Measurements from ENCODE around the gene ABHD11. TPM values are rescaled to one million over a fixed set of nuclear protein-coding genes. Genes with fewer than 3 reads are reported as not detected.
A peak's percentile ranks its signal among the peaks of the same experiment; 100 is the strongest.

ABHD11 gene
- total and polyA plus RNA-seq, 2 experiments from 2014 or later = 18.1 to 20.8 TPM

DNA sequence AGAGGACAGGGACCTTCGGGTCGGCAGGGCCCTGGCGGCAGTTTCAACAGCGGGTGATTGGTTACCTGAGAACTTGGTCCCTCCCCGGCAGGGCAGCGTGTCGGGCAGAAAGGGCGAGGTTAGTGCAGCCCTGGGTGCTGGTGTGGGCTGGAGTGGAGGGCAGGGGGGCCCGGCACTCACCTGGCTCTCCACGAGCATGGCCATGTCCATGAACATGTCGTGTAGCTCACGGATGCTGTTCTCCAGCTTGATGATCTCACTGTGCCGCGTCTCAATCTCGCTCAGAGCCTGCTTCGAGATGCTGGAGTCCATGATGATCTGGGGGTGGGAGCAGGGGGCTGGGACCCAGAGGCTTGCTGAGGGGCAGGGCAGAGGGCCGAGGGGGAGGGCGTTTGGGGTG is 35.9 kb downstream of the ABHD11 start:
- Histone ChIP-seq H3K4me1 (ENCODE audit: insufficient read depth) (no peaks in the 10 kb centered on the region), H3K79me2 (ENCODE audit: insufficient read depth) (peaks cover 12% of the 10 kb centered on the region), H3K4me2 (ENCODE audit: unreplicated experiment) (no peak overlapping the region), H3K4me3 (no peak overlapping the region), H3K36me3 (ENCODE audit: low read depth) (peaks cover 10% of the 10 kb centered on the region; the same call in 1 of the 2 replicates), H3K27ac (no peak overlapping the region), H3K9me3 (ENCODE audit: low read depth) (no peaks in the 10 kb centered on the region), H3K9ac (no peak overlapping the region), H3F3A (ENCODE audit: insufficient read depth) (0 out of 2 replicates have a peak, but pooled peaks cover 6% of the 10 kb centered on the region), H2AFZ (no peak overlapping the region), H3K27me3 (replicated peaks; ENCODE audit: insufficient read depth) (no peaks in the 10 kb centered on the region), H4K20me1 (ENCODE audit: insufficient read depth) (no peaks in the 10 kb centered on the region), H3K9me2 (ENCODE audit: insufficient read depth) (no peaks in the 10 kb centered on the region)
- DNase-seq = no peak
- in situ Hi-C loops (cut with MboI) = no loop called here
- TF ChIP-seq EZH2phosphoT487 (IDR thresholded peaks at IDR 0.05; ENCODE audit: insufficient read depth, low read depth) (no peak), EZH2 (IDR thresholded peaks at IDR 0.05; ENCODE audit: insufficient read depth, poor library complexity, severe bottlenecking) (no peak)
- WGBS, 2 experiments (ENCODE audit: low coverage in 1 of 2, low lambda C conversion rate in 2 of 2, missing lambda C conversion rate in 2 of 2) = 97% methylated on average over 16 to 18 of the region's 18 CpGs

DNA sequence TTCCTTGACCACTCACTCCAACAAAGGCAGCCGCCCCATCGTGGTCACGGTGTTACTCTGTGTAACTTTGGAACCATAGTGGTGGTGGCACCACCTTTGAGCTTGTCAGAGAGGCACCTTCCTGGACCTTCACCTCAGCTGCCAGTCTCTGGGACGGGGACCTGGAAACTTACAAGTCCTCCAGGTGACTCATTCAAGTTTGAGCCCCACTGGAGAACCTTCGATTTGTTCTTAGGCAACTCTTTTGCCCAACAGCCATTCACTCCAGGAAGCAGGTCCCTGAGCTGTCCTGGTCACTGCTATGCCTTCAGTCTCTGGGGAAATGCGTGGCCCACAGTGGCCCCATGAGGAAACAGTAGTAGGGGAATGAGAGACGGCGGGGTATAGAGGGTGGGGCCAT is 36.4 kb downstream of the ABHD11 start:
- Histone ChIP-seq H3K4me3 (no peak overlapping the region), H3K9me3 (ENCODE audit: low read depth) (no peaks in the 10 kb centered on the region), H3K27ac (no peak overlapping the region), H3K4me2 (ENCODE audit: unreplicated experiment) (no peak overlapping the region), H4K20me1 (ENCODE audit: insufficient read depth) (no peaks in the 10 kb centered on the region), H2AFZ (no peak overlapping the region), H3F3A (ENCODE audit: insufficient read depth) (0 out of 2 replicates have a peak, but pooled peaks cover 6% of the 10 kb centered on the region), H3K9me2 (ENCODE audit: insufficient read depth) (no peaks in the 10 kb centered on the region), H3K79me2 (ENCODE audit: insufficient read depth) (peaks cover 7% of the 10 kb centered on the region), H3K27me3 (replicated peaks; ENCODE audit: insufficient read depth) (no peaks in the 10 kb centered on the region), H3K4me1 (ENCODE audit: insufficient read depth) (no peaks in the 10 kb centered on the region), H3K9ac (no peak overlapping the region), H3K36me3 (ENCODE audit: low read depth) (peaks cover 13% of the 10 kb centered on the region; the same call in 1 of the 2 replicates)
- 93 to 94% methylated on average over 8 of the region's 8 CpGs for WGBS, 2 experiments (ENCODE audit: low coverage in 1 of 2, low lambda C conversion rate in 2 of 2, missing lambda C conversion rate in 2 of 2)
- no peak for TF ChIP-seq EZH2phosphoT487 (IDR thresholded peaks at IDR 0.05; ENCODE audit: insufficient read depth, low read depth)
- in situ Hi-C loops (cut with MboI) = no loop called here
- DNase-seq = no peak

DNA sequence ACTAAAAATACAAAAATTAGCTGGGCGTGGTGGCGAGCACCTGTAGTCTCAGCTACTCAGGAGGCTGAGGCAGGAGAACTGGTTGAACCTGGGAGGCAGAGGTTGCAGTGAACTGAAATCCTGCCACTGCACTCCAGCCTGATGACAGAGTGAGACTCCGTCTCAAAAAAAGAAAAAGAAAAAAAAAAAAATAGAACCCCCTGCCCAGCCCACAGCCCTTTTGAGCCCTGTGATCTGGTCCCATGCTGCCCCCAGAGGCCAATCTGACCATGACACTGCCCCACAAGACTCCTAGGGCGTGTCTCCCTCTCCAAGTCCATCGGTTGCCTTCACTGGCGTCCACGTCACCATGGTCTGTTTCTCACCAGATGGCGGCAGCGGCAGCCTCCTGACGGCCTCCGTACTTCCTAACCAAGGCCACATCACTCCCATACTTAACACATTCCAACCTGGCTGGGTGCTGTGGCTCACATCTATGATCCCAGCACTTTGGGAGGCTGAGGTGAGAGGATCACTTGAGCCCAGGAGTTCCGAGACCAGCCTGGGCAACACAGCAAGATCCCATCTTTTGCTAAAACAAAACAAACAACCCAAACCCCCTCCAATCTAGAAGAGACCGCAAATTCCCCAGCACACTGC is 37.1 kb downstream of the ABHD11 start:
- DNase-seq = peak; percentile 60
- 79 to 83% methylated on average over 13 of the region's 13 CpGs for WGBS, 2 experiments (ENCODE audit: low coverage in 1 of 2, low lambda C conversion rate in 2 of 2, missing lambda C conversion rate in 2 of 2)

DNA sequence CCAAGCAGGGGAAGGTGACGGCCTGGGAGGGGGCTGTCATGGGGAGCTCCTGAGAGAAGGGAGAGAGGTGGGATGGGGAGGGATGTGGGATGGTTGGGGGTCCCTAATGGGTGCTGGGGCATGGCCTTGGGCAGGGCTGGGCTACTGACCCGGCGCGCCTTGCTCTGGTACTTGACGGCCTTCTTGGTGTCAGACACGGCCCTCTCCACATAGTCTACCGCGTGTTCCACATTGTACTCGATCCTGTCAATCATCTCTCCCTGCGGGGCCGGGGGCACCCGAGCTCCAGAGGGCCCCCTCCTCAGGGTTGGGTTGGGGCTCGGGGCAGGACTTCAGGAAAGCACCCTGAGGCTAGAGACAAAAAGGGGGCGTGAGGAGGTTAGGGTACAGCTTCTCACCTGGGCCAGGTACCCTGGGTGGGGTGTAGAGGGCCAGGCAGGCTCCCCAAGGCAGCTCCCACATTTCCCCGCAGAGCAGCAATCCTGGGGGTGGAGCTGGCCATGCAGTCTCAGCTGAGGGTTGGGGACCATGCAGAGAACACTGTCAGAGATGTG is 37.9 kb downstream of the ABHD11 start:
- Histone ChIP-seq H3K4me2 (ENCODE audit: unreplicated experiment) (no peak overlapping the region), H3K27me3 (replicated peaks; ENCODE audit: insufficient read depth) (no peaks in the 10 kb centered on the region), H3K9me2 (ENCODE audit: insufficient read depth) (no peaks in the 10 kb centered on the region), H3K4me3 (no peak overlapping the region), H3K9ac (no peak overlapping the region), H4K20me1 (ENCODE audit: insufficient read depth) (no peaks in the 10 kb centered on the region), H3K36me3 (ENCODE audit: low read depth) (peaks cover 13% of the 10 kb centered on the region; the same call in 1 of the 2 replicates), H2AFZ (no peak overlapping the region), H3K4me1 (ENCODE audit: insufficient read depth) (no peaks in the 10 kb centered on the region), H3K79me2 (ENCODE audit: insufficient read depth) (no peaks in the 10 kb centered on the region), H3K27ac (no peak overlapping the region), H3F3A (ENCODE audit: insufficient read depth) (0 out of 2 replicates have a peak, but pooled peaks cover 10% of the 10 kb centered on the region), H3K9me3 (ENCODE audit: low read depth) (no peaks in the 10 kb centered on the region)
- in situ Hi-C loops (cut with MboI) = no loop called here
- no peak for TF ChIP-seq EZH2phosphoT487 (IDR thresholded peaks at IDR 0.05; ENCODE audit: insufficient read depth, low read depth)
- TF ChIP-seq EZH2 (IDR thresholded peaks at IDR 0.05; ENCODE audit: insufficient read depth, poor library complexity, severe bottlenecking) = no peak
- 84 to 87% methylated on average over 4 to 15 of the region's 15 CpGs for WGBS, 2 experiments (ENCODE audit: low coverage in 1 of 2, low lambda C conversion rate in 2 of 2, missing lambda C conversion rate in 2 of 2)
- no peak for DNase-seq

More for the DNA sequence above, 37.1 kb downstream of the ABHD11 start:
- no peaks in the 10 kb centered on the region for H3K9me3 ChIP-seq (ENCODE audit: low read depth)
- in situ Hi-C loops (cut with MboI) = no loop called here
- H3K9me2 ChIP-seq (ENCODE audit: insufficient read depth) = no peaks in the 10 kb centered on the region
- H2AFZ ChIP-seq = no peak overlapping the region
- no peak overlapping the region for H3K27ac ChIP-seq
- no peak for TF ChIP-seq EZH2 (IDR thresholded peaks at IDR 0.05; ENCODE audit: insufficient read depth, poor library complexity, severe bottlenecking)
- no peak for TF ChIP-seq EZH2phosphoT487 (IDR thresholded peaks at IDR 0.05; ENCODE audit: insufficient read depth, low read depth)
- peaks cover 13% of the 10 kb centered on the region; the same call in 1 of the 2 replicates for H3K36me3 ChIP-seq (ENCODE audit: low read depth)
- H3K4me1 ChIP-seq (ENCODE audit: insufficient read depth) = no peaks in the 10 kb centered on the region
- H3K4me2 ChIP-seq (ENCODE audit: unreplicated experiment) = no peak overlapping the region
- H4K20me1 ChIP-seq (ENCODE audit: insufficient read depth) = no peaks in the 10 kb centered on the region
- H3K79me2 ChIP-seq (ENCODE audit: insufficient read depth) = no peaks in the 10 kb centered on the region
- no peak overlapping the region for H3K9ac ChIP-seq
- H3K27me3 ChIP-seq (replicated peaks; ENCODE audit: insufficient read depth) = no peaks in the 10 kb centered on the region
- H3K4me3 ChIP-seq = no peak overlapping the region
- 0 out of 2 replicates have a peak, but pooled peaks cover 6% of the 10 kb centered on the region for H3F3A ChIP-seq (ENCODE audit: insufficient read depth)
